A549 (cell line): Measurements from ENCODE around the gene CACNA1G.

Experiments used
- CEBPB ChIP-seq, 2 experiments: fragments of >200 bp in 1 of 2; sonication (Bioruptor Twin) in 1 of 2; formaldehyde crosslinking in 1 of 2; IDR thresholded peaks; 2 replicates each; pipeline ENCODE4 v1.6.1; 2012 to 2016
- CTCF ChIP-seq: fragments of >200 bp; sonication (Bioruptor Twin); formaldehyde crosslinking; IDR thresholded peaks from 3 replicates; pipeline ENCODE4 v1.5.1; 2016
- JUN ChIP-seq, 2 experiments: fragments of >200 bp; sonication (Bioruptor Twin); formaldehyde crosslinking; IDR thresholded peaks; 2 replicates in 1 of 2; 3 replicates in 1 of 2; pipeline ENCODE4 v1.6.1; 2016 to 2017

- TF ChIP-seq CEBPB (IDR thresholded peaks at IDR 0.05) (no peak), JUN (IDR thresholded peaks at IDR 0.05) (no peak), CTCF (no peak)
Observed at GRCh38 chr17:50538549-50539410, 21.7 kb upstream of the CACNA1G start.
